Transverse colon (tissue), 4 donors: ENCODE measurements around the gene MRPS9. TPM values are rescaled to one million over a fixed set of nuclear protein-coding genes. Genes with fewer than 3 reads are reported as not detected.

ENCODE experiments used
- DNase-seq: peaks from one replicate; pipeline ENCODE4 v3.0.0-alpha.2; 2019
- H3K27ac ChIP-seq, 4 donors: fragments of 200-600 bp; sonication (generic); 2 replicates each; pipeline ENCODE4 v1.5.1; 2016 to 2018; ENCODE audit warnings: inconsistent platforms in 4 of 4
- H3K27me3 ChIP-seq: fragments of 200-600 bp; sonication (generic); 2 replicates; pipeline ENCODE4 v1.5.1; 2017; ENCODE audit warnings: inconsistent platforms
- H3K36me3 ChIP-seq, 4 donors: fragments of 200-600 bp; sonication (generic); 2 replicates each; pipeline ENCODE4 v1.5.1; 2017 to 2019; ENCODE audit warnings: inconsistent platforms in 4 of 4
- H3K4me1 ChIP-seq, 4 donors: fragments of 200-600 bp; sonication (generic); 2 replicates each; pipeline ENCODE4 v1.5.1; 2017 to 2020; ENCODE audit warnings: inconsistent platforms in 4 of 4
- H3K4me3 ChIP-seq, 4 donors: fragments of 200-600 bp; sonication (generic); 1 replicate in 1 of 4; 2 replicates in 3 of 4; pipeline versions ENCODE4 v1.5.1 to v1.6.1; 2017 to 2019; ENCODE audit warnings: inconsistent platforms in 4 of 4
- H3K9me3 ChIP-seq, 2 donors: fragments of 200-600 bp; sonication (generic); 2 replicates each; pipeline ENCODE4 v1.5.1; 2017 to 2019; ENCODE audit warnings: inconsistent platforms in 2 of 2
- EP300 ChIP-seq: sonication (generic); formaldehyde crosslinking; IDR thresholded peaks from one replicate; pipeline ENCODE4 v1.6.1; 2017; ENCODE audit warnings: antibody characterized with exemption, low read depth
- POLR2A ChIP-seq: fragments of 450-650 bp; IDR thresholded peaks from one replicate; pipeline ENCODE4 v1.6.1; 2016; ENCODE audit warnings: antibody characterized with exemption, mild to moderate bottlenecking, moderate library complexity
- POLR2AphosphoS5 ChIP-seq, 3 donors: sonication (generic); formaldehyde crosslinking; IDR thresholded peaks; one replicate each; pipeline ENCODE4 v1.6.1; 2016; ENCODE audit warnings: antibody characterized with exemption in 3 of 3
- WGBS, 2 donors: methylation state at CpG; one replicate each; pipeline ENCODE4 v1.1.5; 2018; ENCODE audit warnings: low coverage in 1 of 2; 5-methylcytosine and 5-hydroxymethylcytosine counted together
- in situ Hi-C, 4 donors: fragments of 200-750 bp; cut with MboI; loops; one replicate each; pipeline versions ENCODE4 v1.15.0 to v1.15.1; 2017; ENCODE audit warnings: low sequenced_read_pairs in 3 of 4, low pct_ligation_motif_present in 1 of 4, low pct_unique_long_range_greater_than_20kb in 1 of 4
- intact Hi-C: fragments of 100-400 bp; cut with DNase I; formaldehyde crosslinking; loops from one replicate; pipeline ENCODE4 v1.15.1; 2023; ENCODE audit warnings: low total_unique reads
- total RNA-seq, 4 donors: library from RNA; depleted of rRNA; stranded (reverse); fragments of >200 nt; gene quantifications; one replicate each; pipeline ENCODE4 v1.1.0, GENCODE V29; 2016
- TF ChIP-seq, protein P1 (sequence below), 5 experiments: fragments of 200-600 bp in 3 of 5; fragments of 450-650 bp in 2 of 5; sonication (generic) in 3 of 5; IDR thresholded peaks; 1 replicate in 2 of 5; 2 replicates in 3 of 5; pipeline ENCODE4 v1.5.1; 2016 to 2017; ENCODE audit warnings: antibody characterized with exemption in 5 of 5, inconsistent platforms in 3 of 5, mild to moderate bottlenecking in 2 of 5, moderate library complexity in 1 of 5

Gene MRPS9
- total RNA-seq, 4 donors from 2014 or later, result 12.9 to 27.8 (median 23.4) TPM

DNA sequence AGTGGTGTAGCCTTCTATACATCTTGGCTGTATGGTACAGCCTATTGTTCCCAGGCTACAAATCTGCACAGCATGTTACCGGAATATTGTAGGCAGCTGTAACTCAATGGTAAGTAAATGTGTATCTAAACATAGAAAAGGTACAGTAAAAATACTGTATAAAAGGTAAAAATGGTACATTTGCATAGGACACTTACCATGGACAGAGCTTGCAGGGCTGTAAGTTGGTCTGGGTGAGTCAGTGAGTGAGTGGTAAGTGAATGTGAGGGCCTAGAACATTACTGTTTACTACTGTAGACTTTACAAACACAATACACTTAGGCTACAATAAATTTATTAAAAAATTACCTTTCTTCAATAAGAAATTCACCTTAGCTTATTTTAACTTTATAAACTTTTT lies 3.7 kb upstream of the MRPS9 start:
- 96 to 100% methylated on average over 1 of the region's 1 CpG for WGBS, 2 donors
- H3K4me3 ChIP-seq, result no peak overlapping the region
- H3K9me3 ChIP-seq, result no peaks in the 10 kb centered on the region
- no peak overlapping the region for H3K27ac ChIP-seq
- no peak for TF ChIP-seq POLR2AphosphoS5 (IDR thresholded peaks at IDR 0.05)
- no peak for TF ChIP-seq POLR2A
- TF ChIP-seq EP300, result no peak
- TF ChIP-seq, protein P1, sequence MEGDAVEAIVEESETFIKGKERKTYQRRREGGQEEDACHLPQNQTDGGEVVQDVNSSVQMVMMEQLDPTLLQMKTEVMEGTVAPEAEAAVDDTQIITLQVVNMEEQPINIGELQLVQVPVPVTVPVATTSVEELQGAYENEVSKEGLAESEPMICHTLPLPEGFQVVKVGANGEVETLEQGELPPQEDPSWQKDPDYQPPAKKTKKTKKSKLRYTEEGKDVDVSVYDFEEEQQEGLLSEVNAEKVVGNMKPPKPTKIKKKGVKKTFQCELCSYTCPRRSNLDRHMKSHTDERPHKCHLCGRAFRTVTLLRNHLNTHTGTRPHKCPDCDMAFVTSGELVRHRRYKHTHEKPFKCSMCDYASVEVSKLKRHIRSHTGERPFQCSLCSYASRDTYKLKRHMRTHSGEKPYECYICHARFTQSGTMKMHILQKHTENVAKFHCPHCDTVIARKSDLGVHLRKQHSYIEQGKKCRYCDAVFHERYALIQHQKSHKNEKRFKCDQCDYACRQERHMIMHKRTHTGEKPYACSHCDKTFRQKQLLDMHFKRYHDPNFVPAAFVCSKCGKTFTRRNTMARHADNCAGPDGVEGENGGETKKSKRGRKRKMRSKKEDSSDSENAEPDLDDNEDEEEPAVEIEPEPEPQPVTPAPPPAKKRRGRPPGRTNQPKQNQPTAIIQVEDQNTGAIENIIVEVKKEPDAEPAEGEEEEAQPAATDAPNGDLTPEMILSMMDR (IDR thresholded peaks at IDR 0.05), result no peak
- no peak for DNase-seq
- in situ Hi-C loops (no loop called here), intact Hi-C loops (no loop called here)
- H3K36me3 ChIP-seq, result no peaks in the 10 kb centered on the region
- H3K27me3 ChIP-seq, result no peaks in the 10 kb centered on the region
- H3K4me1 ChIP-seq, result peaks cover 5 to 13% (median 11%) of the 10 kb centered on the region in 4 donors

DNA sequence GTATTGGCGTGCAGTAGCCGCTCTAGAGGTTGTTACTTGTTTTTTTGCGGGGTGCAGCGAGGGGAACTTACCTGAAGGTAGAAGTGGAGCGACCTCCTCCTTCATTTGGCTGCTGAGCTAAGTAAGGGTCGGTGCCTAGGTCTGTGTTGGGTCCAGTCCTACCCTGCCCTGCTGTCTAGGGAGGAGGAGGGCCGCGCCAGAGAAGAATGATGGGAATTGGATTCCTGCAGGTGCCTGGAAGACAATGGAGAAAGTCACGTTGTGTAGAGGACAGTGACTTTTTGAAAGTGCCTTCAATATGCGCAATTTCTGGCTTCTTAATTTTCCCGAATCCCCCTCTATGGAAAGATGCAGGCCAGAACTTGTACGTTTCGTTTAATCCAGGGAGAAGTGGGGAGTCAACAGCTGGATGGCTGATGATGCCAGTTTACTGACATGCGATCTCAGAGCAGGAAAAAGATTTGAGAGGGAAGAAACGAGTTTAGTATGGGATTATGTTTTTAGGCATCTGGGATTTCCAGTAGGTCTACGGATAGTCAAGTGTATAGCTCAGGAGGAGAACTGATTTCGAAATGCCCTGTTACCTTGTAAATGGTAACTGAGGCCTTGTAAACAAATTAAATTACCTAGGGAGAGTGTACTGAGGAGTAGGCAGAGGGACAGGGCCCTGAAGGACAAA lies 653 bp downstream of the MRPS9 start:
- 4 to 9% methylated on average over 11 to 17 of the region's 17 CpGs for WGBS, 2 donors
- Histone ChIP-seq H3K27me3 (no peaks in the 10 kb centered on the region), H3K4me1 (peaks cover 5 to 31% (median 14%) of the 10 kb centered on the region in 4 donors), H3K27ac (peak overlapping the region; percentile 83 to 90 (median 88)), H3K36me3 (no peaks in the 10 kb centered on the region), H3K4me3 (peak overlapping the region; percentile 64 to 90 (median 81)), H3K9me3 (no peaks in the 10 kb centered on the region)
- TF ChIP-seq POLR2AphosphoS5 (IDR thresholded peaks at IDR 0.05), result no peak
- no peak for TF ChIP-seq POLR2A
- TF ChIP-seq, protein P1 (IDR thresholded peaks at IDR 0.05), result no peak
- DNase-seq, result no peak
- intact Hi-C loops, result no loop called here
- in situ Hi-C loops, result no loop called here

DNA sequence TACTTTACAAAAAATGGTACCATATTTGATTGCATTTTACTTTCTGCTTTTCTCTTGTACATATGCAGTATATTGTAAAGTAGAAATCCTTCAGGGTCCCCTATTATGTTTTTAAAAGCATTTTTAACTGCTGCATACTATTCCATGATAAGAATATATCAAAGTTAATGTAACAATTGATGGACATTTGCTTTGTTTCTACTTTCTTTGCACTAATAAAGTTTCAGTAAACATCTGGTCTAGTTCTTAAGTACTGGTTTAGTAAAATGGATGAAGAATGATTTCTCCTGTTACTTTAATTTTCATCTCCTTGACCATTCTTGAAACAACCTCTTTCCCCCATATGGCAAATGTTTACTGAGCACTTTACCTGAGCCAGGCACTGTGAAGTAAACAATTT lies 1.7 kb downstream of the MRPS9 start:
- H3K9me3 ChIP-seq, result no peaks in the 10 kb centered on the region
- TF ChIP-seq POLR2AphosphoS5 (IDR thresholded peaks at IDR 0.05) (no peak), EP300 (no peak), POLR2A (no peak)
- TF ChIP-seq, protein P1 (IDR thresholded peaks at IDR 0.05), result no peak
- H3K27ac ChIP-seq, result no peak overlapping the region
- no peak for DNase-seq
- H3K4me1 ChIP-seq, result peaks cover 5 to 31% (median 14%) of the 10 kb centered on the region in 4 donors
- in situ Hi-C loops (no loop called here), intact Hi-C loops (no loop called here)
- no peaks in the 10 kb centered on the region for H3K27me3 ChIP-seq
- H3K36me3 ChIP-seq, result no peaks in the 10 kb centered on the region
- no peak overlapping the region for H3K4me3 ChIP-seq

DNA sequence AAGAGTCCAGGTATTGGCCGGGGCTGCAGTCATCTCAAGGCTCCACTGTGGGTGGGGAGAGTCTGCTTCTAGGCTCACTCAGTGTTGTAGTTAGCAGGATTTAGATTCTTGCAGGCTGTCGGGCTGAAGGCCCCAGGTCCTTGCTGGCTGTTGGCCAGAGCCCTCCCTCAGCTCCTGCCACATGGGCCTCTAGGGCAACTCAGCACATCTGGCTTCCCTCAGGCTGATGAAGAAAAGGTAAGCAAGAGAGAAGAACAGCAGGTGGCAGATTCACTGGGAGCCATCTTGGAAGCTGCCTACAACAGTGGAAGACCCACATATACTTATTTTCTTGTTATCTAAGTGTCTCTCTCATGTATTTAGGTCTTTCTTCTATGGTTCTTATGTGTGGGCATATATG lies 4.3 kb downstream of the MRPS9 start:
- H3K36me3 ChIP-seq, result no peaks in the 10 kb centered on the region
- WGBS, 2 donors, result 85% methylated on average over 2 of the region's 2 CpGs; no CpG with 5 or more reads in 1 of the 2 donors
- no peak for DNase-seq
- intact Hi-C loops (no loop called here), in situ Hi-C loops (no loop called here)
- H3K9me3 ChIP-seq, result no peaks in the 10 kb centered on the region
- TF ChIP-seq EP300, result no peak
- TF ChIP-seq, protein P1 (IDR thresholded peaks at IDR 0.05), result no peak
- TF ChIP-seq POLR2A, result no peak
- TF ChIP-seq POLR2AphosphoS5 (IDR thresholded peaks at IDR 0.05), result no peak
- H3K4me3 ChIP-seq, result no peak overlapping the region
- no peaks in the 10 kb centered on the region for H3K27me3 ChIP-seq
- H3K27ac ChIP-seq, result no peak overlapping the region
- H3K4me1 ChIP-seq, result peaks cover 5 to 27% (median 11%) of the 10 kb centered on the region in 4 donors
